ENCODE measurements around the gene CFAP99. TPM values are rescaled to one million over a fixed set of nuclear protein-coding genes. Genes with fewer than 3 reads are reported as not detected.

The CFAP99 gene
- total RNA-seq, 2 experiments from 2014 or later: not detected

DNA sequence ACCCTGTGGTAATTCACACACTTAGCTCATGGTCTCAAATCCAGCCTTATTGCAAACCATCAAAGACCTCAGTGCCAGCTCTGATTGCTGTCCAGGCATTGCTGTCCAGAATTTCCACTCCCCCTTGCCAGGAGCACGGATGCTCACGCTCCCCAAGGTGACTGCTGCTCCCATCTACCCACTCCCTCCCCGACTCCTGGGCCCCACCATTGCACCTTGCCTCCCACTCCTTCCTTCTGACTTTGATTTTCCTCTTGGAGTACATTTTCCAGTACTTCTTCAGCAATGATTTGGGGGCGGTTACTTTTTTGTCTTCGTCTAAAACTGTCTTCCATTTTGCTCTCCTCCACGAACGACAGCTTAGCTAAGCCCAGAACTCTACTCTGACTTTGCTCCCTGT, 11.8 kb upstream of the CFAP99 start:
- Mint-ChIP-seq H3K36me3 (ENCODE audit: low read depth) (no peaks in the 10 kb centered on the region), H3K9me3 (no peaks in the 10 kb centered on the region), H3K4me1 (ENCODE audit: low read depth) (peaks cover 26% of the 10 kb centered on the region), H3K27ac (no peak overlapping the region), H3K27me3 (ENCODE audit: low read depth) (no peaks in the 10 kb centered on the region), H3K4me3 (no peak overlapping the region)
- CTCF ChIA-PET: interaction anchor here (1.4 kb wide), 1 partner anchor 35 kb away, joined by 4 read pairs; no protein-coding TSS in a partner anchor
- intact Hi-C loops (cut with micrococcal nuclease): no loop called here
- no peak for DNase-seq

DNA sequence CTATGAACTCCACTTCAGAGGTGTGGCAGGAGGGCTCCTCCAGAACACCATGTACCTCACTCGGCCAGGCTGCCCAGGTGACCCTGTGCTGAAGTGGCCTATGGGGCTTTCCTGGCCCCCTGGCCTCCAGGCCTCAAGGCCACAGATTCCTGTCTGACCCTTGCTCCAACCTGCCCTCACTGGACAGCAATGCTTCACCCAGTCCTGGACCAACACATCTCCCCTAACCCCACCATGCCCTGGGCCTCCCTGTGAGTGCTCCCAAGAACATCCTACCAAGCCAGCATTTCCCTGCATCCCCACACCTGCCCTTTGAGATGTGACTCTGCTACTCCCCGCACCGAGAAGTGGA, 10.8 kb upstream of the CFAP99 start:
- CTCF ChIA-PET: interaction anchor here (1.4 kb wide), 1 partner anchor 34 kb away, joined by 4 read pairs; no protein-coding TSS in a partner anchor
- no peak for DNase-seq
- intact Hi-C loops (cut with micrococcal nuclease): no loop called here

GRCh38 chr4:2408401-2408958, 10.3 kb upstream of the CFAP99 start:
- Mint-ChIP-seq H3K27me3 (ENCODE audit: low read depth) (no peaks in the 10 kb centered on the region), H3K4me1 (ENCODE audit: low read depth) (peaks cover 33% of the 10 kb centered on the region), H3K36me3 (ENCODE audit: low read depth) (no peaks in the 10 kb centered on the region), H3K4me3 (no peak overlapping the region), H3K27ac (no peak overlapping the region), H3K9me3 (no peaks in the 10 kb centered on the region)
- DNase-seq: peak; percentile 22
- intact Hi-C loops (cut with micrococcal nuclease): no loop called here
- CTCF ChIA-PET: no interaction called here

More for the DNA sequence above, 10.8 kb upstream of the CFAP99 start:
- no peaks in the 10 kb centered on the region for H3K36me3 Mint-ChIP-seq (ENCODE audit: low read depth)
- peaks cover 27% of the 10 kb centered on the region for H3K4me1 Mint-ChIP-seq (ENCODE audit: low read depth)
- no peak overlapping the region for H3K27ac Mint-ChIP-seq
- no peaks in the 10 kb centered on the region for H3K9me3 Mint-ChIP-seq
- H3K4me3 Mint-ChIP-seq: no peak overlapping the region
- no peaks in the 10 kb centered on the region for H3K27me3 Mint-ChIP-seq (ENCODE audit: low read depth)

DNA sequence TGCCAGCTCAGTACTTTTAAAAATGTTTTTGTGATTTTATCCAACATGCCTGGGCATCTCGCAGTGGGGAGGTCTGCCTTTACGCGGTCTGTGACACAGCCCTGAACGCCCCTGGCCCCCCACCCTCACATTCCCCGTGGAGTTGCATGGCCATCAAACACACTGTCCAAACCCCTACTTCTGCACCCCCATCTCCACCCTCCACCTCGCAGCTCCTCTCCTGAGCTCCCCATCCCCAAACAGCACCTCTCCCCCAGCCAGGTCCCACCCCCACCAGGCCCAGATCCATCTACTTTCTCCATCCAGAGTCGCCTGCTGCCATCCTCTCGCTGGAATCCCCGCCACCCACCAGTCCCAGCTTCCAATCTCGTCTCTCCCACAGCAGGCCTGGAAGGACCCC, 9.8 kb upstream of the CFAP99 start:
- H3K27me3 Mint-ChIP-seq (ENCODE audit: low read depth): no peaks in the 10 kb centered on the region
- H3K4me1 Mint-ChIP-seq (ENCODE audit: low read depth): peaks cover 38% of the 10 kb centered on the region
- H3K9me3 Mint-ChIP-seq: no peaks in the 10 kb centered on the region
- peak overlapping the region; percentile 36 for H3K27ac Mint-ChIP-seq
- DNase-seq: no peak
- no peaks in the 10 kb centered on the region for H3K36me3 Mint-ChIP-seq (ENCODE audit: low read depth)
- CTCF ChIA-PET: no interaction called here
- intact Hi-C loops (cut with micrococcal nuclease): no loop called here
- no peak overlapping the region for H3K4me3 Mint-ChIP-seq

- H3K9me3 Mint-ChIP-seq: no peaks in the 10 kb centered on the region
- H3K27me3 Mint-ChIP-seq (ENCODE audit: low read depth): no peaks in the 10 kb centered on the region
- CTCF ChIA-PET: no interaction called here
- DNase-seq: no peak
- no peaks in the 10 kb centered on the region for H3K36me3 Mint-ChIP-seq (ENCODE audit: low read depth)
- peak overlapping the region; percentile 36 for H3K27ac Mint-ChIP-seq
- peaks cover 42% of the 10 kb centered on the region for H3K4me1 Mint-ChIP-seq (ENCODE audit: low read depth)
- no peak overlapping the region for H3K4me3 Mint-ChIP-seq
- intact Hi-C loops (cut with micrococcal nuclease): no loop called here
Measured at GRCh38 chr4:2409381-2409783, 9.4 kb upstream of the CFAP99 start.

DNA sequence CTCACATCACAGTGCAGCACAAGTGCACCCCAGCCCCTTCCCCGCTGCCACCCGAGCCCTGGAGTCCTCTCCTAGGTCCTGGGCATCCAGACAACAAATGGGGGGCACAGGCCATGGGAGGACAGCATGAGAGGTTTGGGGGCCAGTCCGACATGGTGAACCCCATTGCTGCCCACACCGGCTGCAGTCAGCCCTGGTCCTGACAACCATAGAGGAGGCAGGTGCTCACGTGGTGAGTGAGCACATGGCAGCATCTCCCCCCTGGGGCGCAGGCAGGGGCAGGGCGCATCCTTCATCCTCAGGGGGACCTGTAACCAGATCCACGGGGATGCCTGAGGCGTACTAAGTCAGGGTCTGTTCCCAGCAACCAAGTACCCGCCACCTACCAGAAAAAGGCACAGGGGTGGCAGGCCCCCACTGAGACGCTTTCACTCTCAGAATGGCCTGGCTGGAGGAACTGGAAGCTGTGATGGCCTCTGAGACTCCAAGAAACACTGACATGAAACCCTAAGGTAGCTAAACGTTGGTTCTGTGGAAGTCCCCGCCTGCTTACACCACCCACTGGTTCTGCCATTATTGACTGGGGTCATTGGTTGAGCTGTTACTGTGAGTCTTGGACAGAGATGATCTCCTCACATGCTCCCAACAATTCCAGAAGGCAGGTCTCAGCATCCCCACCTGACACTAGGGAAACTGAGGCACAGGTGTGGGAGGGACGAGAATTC, 6.8 kb upstream of the CFAP99 start:
- peak overlapping the region; percentile 63 for H3K4me3 Mint-ChIP-seq
- H3K4me1 Mint-ChIP-seq (ENCODE audit: low read depth): peaks cover 54% of the 10 kb centered on the region
- peaks cover 8% of the 10 kb centered on the region for H3K27me3 Mint-ChIP-seq (ENCODE audit: low read depth)
- CTCF ChIA-PET: interaction anchor here (1.3 to 2.3 kb wide), 6 partner anchors 8 to 192 kb away, joined by 4 to 17 read pairs (median 5); no protein-coding TSS in a partner anchor
- peak overlapping the region; percentile 96 for H3K27ac Mint-ChIP-seq
- intact Hi-C loops (cut with micrococcal nuclease): loop anchor here (1.0 to 10.0 kb wide), 9 partner anchors 10 to 690 kb away; partner anchors contain the start of genes HAUS3, POLN, RNF4 and TACC3
- H3K9me3 Mint-ChIP-seq: no peaks in the 10 kb centered on the region
- DNase-seq: peak; percentile 27
- no peaks in the 10 kb centered on the region for H3K36me3 Mint-ChIP-seq (ENCODE audit: low read depth)

DNA sequence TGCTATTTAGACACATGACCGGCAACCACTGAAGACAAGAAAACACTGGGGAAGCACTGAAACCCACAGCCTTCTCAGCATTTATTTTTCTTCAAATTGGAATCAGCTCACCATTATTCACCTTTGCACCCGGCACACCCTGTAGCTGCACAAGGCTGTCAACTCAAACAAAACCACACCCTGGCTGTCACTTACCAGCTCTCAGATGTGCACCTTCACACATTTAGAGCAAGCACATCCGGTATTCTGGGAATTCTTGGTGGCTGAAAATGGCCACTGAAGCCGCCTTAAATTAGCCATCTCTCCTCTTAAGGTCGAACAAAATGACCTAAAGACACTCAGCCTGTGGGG, 6.2 kb upstream of the CFAP99 start:
- DNase-seq: peak; percentile 93
- CTCF ChIA-PET: interaction anchor here (0.6 to 2.3 kb wide), 7 partner anchors 9 to 192 kb away, joined by 3 to 17 read pairs (median 5); no protein-coding TSS in a partner anchor
- intact Hi-C loops (cut with micrococcal nuclease): loop anchor here (1.0 to 10.0 kb wide), 9 partner anchors 10 to 690 kb away; partner anchors contain the start of genes HAUS3, POLN, RNF4 and TACC3
- Mint-ChIP-seq H3K36me3 (ENCODE audit: low read depth) (no peaks in the 10 kb centered on the region), H3K9me3 (no peaks in the 10 kb centered on the region), H3K4me3 (peak overlapping the region; percentile 63), H3K27ac (peak overlapping the region; percentile 96), H3K27me3 (ENCODE audit: low read depth) (peaks cover 9% of the 10 kb centered on the region), H3K4me1 (ENCODE audit: low read depth) (peaks cover 53% of the 10 kb centered on the region)

GRCh38 chr4:2412885-2413716, 5.7 kb upstream of the CFAP99 start:
- Mint-ChIP-seq H3K9me3 (no peaks in the 10 kb centered on the region), H3K36me3 (ENCODE audit: low read depth) (no peaks in the 10 kb centered on the region), H3K4me3 (peak overlapping the region; percentile 63), H3K27me3 (ENCODE audit: low read depth) (peaks cover 15% of the 10 kb centered on the region), H3K27ac (peak overlapping the region; percentile 96), H3K4me1 (ENCODE audit: low read depth) (peaks cover 54% of the 10 kb centered on the region)
- DNase-seq: peak; percentile 94
- intact Hi-C loops (cut with micrococcal nuclease): loop anchor here (1.0 to 10.0 kb wide), 12 partner anchors 11 to 691 kb away; partner anchors contain the start of genes HAUS3, MXD4, POLN and RNF4
- CTCF ChIA-PET: interaction anchor here (0.6 to 2.3 kb wide), 7 partner anchors 9 to 193 kb away, joined by 3 to 17 read pairs (median 5); no protein-coding TSS in a partner anchor

- peaks cover 54% of the 10 kb centered on the region for H3K4me1 Mint-ChIP-seq (ENCODE audit: low read depth)
- H3K4me3 Mint-ChIP-seq: peak overlapping the region; percentile 63
Measured at GRCh38 chr4:2413821-2414610, 4.7 kb upstream of the CFAP99 start.

DNA sequence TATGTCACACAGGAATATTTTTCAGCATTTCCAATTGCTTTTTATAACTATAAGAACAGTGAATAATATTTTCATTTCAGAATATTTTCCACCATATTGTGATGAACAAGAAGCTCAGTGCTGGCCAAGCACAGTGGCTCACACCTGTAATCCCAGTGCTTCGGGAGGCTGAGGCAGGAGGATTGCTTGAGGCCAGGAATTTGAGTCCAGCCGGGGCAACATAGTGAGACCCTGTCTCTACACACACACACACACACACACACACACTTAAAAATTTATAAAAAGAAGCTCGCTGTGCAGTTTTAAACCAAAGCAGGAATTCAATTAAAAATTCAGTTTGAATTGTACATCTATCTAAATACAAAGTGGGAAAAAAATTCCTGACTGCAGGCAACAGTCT, 3.5 kb upstream of the CFAP99 start:
- no peaks in the 10 kb centered on the region for H3K36me3 Mint-ChIP-seq (ENCODE audit: low read depth)
- peaks cover 66% of the 10 kb centered on the region for H3K4me1 Mint-ChIP-seq (ENCODE audit: low read depth)
- DNase-seq: no peak
- intact Hi-C loops (cut with micrococcal nuclease): loop anchor here (5.0 to 10.0 kb wide), 2 partner anchors 520 to 558 kb away; partner anchors contain the start of gene LETM1
- CTCF ChIA-PET: interaction anchor here (1.1 to 1.3 kb wide), 3 partner anchors 133 to 194 kb away, joined by 3 to 7 read pairs (median 3); no protein-coding TSS in a partner anchor
- no peaks in the 10 kb centered on the region for H3K9me3 Mint-ChIP-seq
- H3K27ac Mint-ChIP-seq: peak overlapping the region; percentile 31
- peaks cover 26% of the 10 kb centered on the region for H3K27me3 Mint-ChIP-seq (ENCODE audit: low read depth)
- no peak overlapping the region for H3K4me3 Mint-ChIP-seq

More at GRCh38 chr4:2413821-2414610, 4.7 kb upstream of the CFAP99 start:
- Mint-ChIP-seq H3K27ac (peak overlapping the region; percentile 96), H3K27me3 (ENCODE audit: low read depth) (peaks cover 15% of the 10 kb centered on the region), H3K36me3 (ENCODE audit: low read depth) (no peaks in the 10 kb centered on the region), H3K9me3 (no peaks in the 10 kb centered on the region)
- peak; percentile 44 for DNase-seq
- CTCF ChIA-PET: interaction anchor here (0.5 to 2.3 kb wide), 4 partner anchors 21 to 132 kb away, joined by 3 to 17 read pairs (median 4); no protein-coding TSS in a partner anchor
- intact Hi-C loops (cut with micrococcal nuclease): loop anchor here (1.0 to 10.0 kb wide), 9 partner anchors 49 to 692 kb away; partner anchors contain the start of genes MXD4, TACC3 and TMEM129

GRCh38 chr4:2415881-2416563, 2.7 kb upstream of the CFAP99 start:
- CTCF ChIA-PET: interaction anchor here (1.1 to 1.3 kb wide), 3 partner anchors 134 to 195 kb away, joined by 3 to 7 read pairs (median 3); no protein-coding TSS in a partner anchor

More at GRCh38 chr4:2415881-2416563, 2.7 kb upstream of the CFAP99 start:
- Mint-ChIP-seq H3K27ac (no peak overlapping the region), H3K4me1 (ENCODE audit: low read depth) (peaks cover 66% of the 10 kb centered on the region), H3K9me3 (no peaks in the 10 kb centered on the region), H3K27me3 (ENCODE audit: low read depth) (peaks cover 32% of the 10 kb centered on the region), H3K4me3 (peak overlapping the region; percentile 51), H3K36me3 (ENCODE audit: low read depth) (no peaks in the 10 kb centered on the region)
- intact Hi-C loops (cut with micrococcal nuclease): loop anchor here (5.0 to 10.0 kb wide), 2 partner anchors 519 to 559 kb away; partner anchors contain the start of gene LETM1
- no peak for DNase-seq

All from activated naive CD4-positive, alpha-beta T cell treated with anti-CD3 and anti-CD28 coated beads for 36 hours (primary cell).